HFF-Myc (cell line): ENCODE data around the gene POLA2.
A peak's percentile ranks its signal among the peaks of the same experiment; 100 is the strongest.

Experiments used
- DNase-seq: peaks from one replicate; pipeline ENCODE4 v3.0.0-alpha.2; 2011; ENCODE audit warnings: low read depth; ENCODE audit errors: extremely low read depth
- H3K4me3 ChIP-seq: replicated peaks from 2 replicates; pipeline ENCODE4 v1.5.1; 2011; ENCODE audit warnings: low read depth, mild to moderate bottlenecking, control low read depth, low read length
- TF ChIP-seq, protein P1 (sequence below): IDR thresholded peaks from 2 replicates; pipeline ENCODE4 v1.5.1; 2012; ENCODE audit warnings: mild to moderate bottlenecking, low read depth, low read length, control low read depth; ENCODE audit errors: missing control alignments

POLA2 gene

DNA sequence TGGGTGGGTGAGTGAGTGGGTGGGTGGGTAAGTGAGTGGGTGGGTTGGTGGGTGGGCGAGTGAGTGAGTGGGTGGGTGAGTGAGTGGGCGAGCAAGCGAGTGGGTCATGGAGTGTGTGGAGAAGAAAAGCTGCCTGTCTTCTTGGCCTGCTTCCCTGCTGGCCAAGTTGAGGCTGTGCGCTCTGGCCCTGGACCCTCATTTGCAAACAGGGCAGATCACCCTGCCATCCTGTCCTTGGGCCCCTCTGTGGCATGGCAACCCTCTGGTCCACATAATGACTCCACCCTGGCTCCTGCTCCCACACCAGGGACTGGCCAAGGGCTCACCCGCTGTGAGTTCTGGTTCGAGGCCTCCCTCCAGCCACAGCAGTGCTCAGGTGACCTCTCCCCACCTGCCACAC, 44.9 kb upstream of the POLA2 start:
- no peak overlapping the region for H3K4me3 ChIP-seq
- TF ChIP-seq, protein P1, sequence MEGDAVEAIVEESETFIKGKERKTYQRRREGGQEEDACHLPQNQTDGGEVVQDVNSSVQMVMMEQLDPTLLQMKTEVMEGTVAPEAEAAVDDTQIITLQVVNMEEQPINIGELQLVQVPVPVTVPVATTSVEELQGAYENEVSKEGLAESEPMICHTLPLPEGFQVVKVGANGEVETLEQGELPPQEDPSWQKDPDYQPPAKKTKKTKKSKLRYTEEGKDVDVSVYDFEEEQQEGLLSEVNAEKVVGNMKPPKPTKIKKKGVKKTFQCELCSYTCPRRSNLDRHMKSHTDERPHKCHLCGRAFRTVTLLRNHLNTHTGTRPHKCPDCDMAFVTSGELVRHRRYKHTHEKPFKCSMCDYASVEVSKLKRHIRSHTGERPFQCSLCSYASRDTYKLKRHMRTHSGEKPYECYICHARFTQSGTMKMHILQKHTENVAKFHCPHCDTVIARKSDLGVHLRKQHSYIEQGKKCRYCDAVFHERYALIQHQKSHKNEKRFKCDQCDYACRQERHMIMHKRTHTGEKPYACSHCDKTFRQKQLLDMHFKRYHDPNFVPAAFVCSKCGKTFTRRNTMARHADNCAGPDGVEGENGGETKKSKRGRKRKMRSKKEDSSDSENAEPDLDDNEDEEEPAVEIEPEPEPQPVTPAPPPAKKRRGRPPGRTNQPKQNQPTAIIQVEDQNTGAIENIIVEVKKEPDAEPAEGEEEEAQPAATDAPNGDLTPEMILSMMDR = no peak
- DNase-seq = no peak

DNA sequence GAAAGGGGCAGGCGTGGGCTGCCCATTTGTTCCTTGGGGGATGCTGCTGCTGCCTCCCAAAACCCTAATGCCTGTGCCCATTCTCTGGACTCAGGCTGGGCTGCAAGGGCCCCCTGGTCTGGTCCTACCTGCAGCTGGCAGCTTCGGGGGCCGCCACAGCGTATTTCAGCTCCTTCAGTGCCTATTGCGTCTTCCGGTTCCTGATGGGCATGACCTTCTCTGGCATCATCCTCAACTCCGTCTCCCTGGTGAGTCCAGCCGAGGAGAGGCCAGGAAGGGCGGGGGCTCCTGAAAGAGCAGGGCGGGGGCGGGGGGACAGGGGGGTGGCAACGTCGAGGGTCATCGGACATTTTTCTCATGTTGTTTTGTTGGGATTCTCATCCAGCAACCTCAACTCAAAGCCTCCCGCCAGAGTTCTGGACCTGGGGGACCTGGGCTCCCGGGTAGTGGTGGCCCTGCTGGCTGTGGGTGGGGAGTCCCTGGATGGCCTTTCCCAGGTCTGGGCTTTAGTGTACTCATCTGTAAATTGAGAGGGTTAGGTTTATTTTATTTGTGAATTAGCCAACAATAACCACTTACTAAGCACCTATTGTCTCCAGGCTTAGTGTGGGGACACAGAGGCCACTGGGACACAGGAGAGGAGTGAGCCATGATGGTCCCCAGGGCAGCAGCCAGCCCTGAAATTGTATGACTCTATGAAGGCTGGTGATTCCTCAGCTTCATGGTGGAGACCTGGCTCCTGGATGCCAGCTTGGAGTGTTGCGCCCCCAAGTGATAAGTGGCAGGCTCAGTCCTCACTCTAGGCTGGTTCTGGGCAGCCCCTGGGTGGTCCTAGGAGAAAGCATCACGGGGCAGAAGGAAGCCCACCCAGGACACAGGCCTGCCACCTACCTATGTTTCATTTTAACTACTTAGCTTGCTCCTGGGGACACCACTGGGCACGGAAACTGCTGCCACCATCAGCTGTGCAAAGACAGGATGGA, 44.0 kb upstream of the POLA2 start:
- TF ChIP-seq, protein P1 = no peak
- H3K4me3 ChIP-seq = no peak overlapping the region
- no peak for DNase-seq

DNA sequence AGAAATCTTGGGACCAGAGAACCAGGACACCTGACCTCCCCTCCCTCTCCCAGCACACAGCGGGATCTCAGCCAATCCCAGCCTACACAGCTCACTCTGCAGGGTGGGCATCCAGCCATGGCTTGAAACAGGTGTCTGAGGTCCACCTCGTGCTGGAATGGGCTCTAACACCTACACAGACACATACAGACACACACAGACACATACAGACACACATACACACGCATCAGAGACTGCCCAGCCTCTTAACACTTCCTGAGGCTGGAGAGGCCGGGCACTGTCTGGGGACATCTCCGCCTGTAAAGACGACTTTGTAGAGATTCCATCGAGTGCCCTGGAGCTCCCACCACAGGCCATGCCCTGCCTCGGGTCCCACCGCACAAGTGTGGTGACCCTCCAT, 43.3 kb upstream of the POLA2 start:
- H3K4me3 ChIP-seq = no peak overlapping the region
- TF ChIP-seq, protein P1 = no peak
- DNase-seq = no peak

DNA sequence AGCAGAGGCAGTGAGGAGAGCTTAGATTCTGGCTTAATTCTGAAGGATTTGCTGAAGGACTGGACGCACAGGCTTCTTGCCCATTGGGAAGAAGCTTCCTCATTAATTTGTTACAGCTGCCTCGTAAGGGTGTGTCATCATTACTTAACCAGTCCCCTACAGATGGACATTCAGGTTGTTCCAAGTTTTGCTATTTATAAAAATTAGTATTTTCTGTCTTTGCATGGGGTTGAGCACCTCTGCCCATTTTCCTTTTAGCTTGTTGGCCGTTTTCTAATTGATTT, 41.9 kb upstream of the POLA2 start:
- peak; percentile 29 for DNase-seq
- H3K4me3 ChIP-seq = no peak overlapping the region
- TF ChIP-seq, protein P1 = no peak

DNA sequence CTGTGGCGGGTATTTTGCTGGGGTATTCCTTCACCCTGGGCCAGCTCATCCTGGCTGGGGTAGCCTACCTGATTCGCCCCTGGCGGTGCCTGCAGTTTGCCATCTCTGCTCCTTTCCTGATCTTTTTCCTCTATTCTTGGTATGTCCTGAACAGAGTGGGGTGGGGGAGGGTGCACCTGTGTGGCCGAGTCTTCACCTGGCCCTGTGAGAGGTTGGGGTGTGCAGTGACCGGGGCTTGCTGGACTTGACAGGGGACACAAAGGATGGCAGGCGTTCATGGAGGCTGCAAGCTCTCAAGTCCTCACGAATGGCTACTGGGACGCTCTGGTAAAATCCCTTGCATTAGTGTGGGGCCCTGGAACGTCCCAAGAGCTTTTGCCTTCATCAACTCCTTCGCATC, 40.7 kb upstream of the POLA2 start:
- TF ChIP-seq, protein P1 = no peak
- DNase-seq = no peak
- no peak overlapping the region for H3K4me3 ChIP-seq

DNA sequence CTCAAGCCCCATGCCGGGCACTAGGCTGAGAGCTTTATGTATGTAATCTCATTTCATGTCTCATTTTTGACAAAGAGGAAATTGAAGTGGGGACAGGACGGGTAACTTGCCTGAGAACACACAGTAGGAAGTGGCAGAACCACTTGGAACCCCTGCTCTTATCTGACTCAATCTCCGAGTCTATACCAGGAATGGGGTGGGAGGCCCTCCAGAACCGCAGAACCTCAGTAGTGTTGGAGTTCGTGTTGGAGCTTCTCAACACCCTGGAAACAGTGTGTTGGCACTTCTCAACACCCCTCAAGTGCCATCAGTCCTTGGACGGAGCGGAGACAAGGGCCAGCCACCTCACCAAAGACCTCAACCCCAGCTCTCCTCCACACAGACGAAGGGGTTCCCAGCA, 38.8 kb upstream of the POLA2 start:
- TF ChIP-seq, protein P1 = no peak
- no peak for DNase-seq
- H3K4me3 ChIP-seq = no peak overlapping the region

DNA sequence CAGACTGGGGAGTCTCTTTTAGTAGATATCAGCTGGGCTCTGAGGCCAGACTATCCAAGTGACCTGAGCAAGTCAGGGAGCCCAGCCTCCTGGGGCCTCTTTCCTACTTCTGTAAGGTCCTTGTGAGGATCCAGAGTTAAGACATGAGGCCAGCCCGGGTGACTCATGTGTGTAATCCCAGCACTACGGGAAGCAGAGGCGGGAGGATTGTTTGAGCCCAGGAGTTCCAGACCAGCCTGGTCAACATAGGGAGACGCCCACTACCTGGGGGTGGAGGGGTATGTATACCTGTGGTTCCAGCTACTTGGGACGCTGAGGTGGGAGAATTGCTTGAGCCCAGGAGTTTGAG, 36.9 kb upstream of the POLA2 start:
- TF ChIP-seq, protein P1 = no peak
- no peak for DNase-seq
- no peak overlapping the region for H3K4me3 ChIP-seq
